Aorta (tissue), 5 donors: ENCODE results near the gene FLCN. TPM values are rescaled to one million over a fixed set of nuclear protein-coding genes. Genes with fewer than 3 reads are reported as not detected.
"Not testable (repeated sequence)": the region's sequence is repeated elsewhere in the genome, so short reads cannot be mapped to it uniquely, and the experiment has no call there.

Experiments
- ATAC-seq: fragments of 200-7000 bp; cut with Tn5 transposase; one replicate; pipeline ENCODE4 v1.9.1; 2022; ENCODE audit warnings: moderate library complexity; ENCODE audit not compliant: low FRiP score
- DNase-seq, 2 donors: peaks; one replicate each; pipeline ENCODE4 v3.0.0-alpha.2; 2020
- H3K27ac ChIP-seq, 2 donors: one replicate each; pipeline ENCODE4 v1.5.1; 2013; ENCODE audit warnings: low read length in 2 of 2, mild to moderate bottlenecking in 2 of 2, moderate library complexity in 2 of 2, control low read depth in 1 of 2, inconsistent platforms in 1 of 2, low read depth in 1 of 2
- H3K27me3 ChIP-seq, 2 donors: one replicate each; pipeline ENCODE4 v1.6.1; 2013; ENCODE audit warnings: control low read depth in 1 of 2, low read length in 1 of 2, mild to moderate bottlenecking in 1 of 2, moderate library complexity in 1 of 2; ENCODE audit not compliant: insufficient read depth in 2 of 2, control insufficient read depth in 1 of 2
- H3K36me3 ChIP-seq, 2 donors: one replicate each; pipeline ENCODE4 v1.6.1; 2013; ENCODE audit warnings: control low read depth in 1 of 2, low read length in 1 of 2, mild to moderate bottlenecking in 1 of 2; ENCODE audit not compliant: insufficient read depth in 2 of 2, control insufficient read depth in 1 of 2
- H3K4me1 ChIP-seq, 2 donors: one replicate each; pipeline ENCODE4 v1.6.1; 2013; ENCODE audit warnings: low read length in 2 of 2, control low read depth in 1 of 2, mild to moderate bottlenecking in 1 of 2, moderate library complexity in 1 of 2; ENCODE audit not compliant: insufficient read depth in 2 of 2, control insufficient read depth in 1 of 2
- H3K4me3 ChIP-seq, 2 donors: one replicate each; pipeline ENCODE4 v1.5.1; 2013; ENCODE audit warnings: low read length in 2 of 2, control low read depth in 1 of 2, mild to moderate bottlenecking in 1 of 2
- H3K9me3 ChIP-seq: one replicate; pipeline ENCODE4 v1.6.1; 2013; ENCODE audit warnings: mild to moderate bottlenecking, low read length; ENCODE audit not compliant: control insufficient read depth
- WGBS, 2 donors: extraction: QIAGEN DNeasy Blood & Tissue Kit; methylation state at CpG; one replicate each; pipeline ENCODE4 v1.1.7; 2013; 5-methylcytosine and 5-hydroxymethylcytosine counted together
- intact Hi-C, 2 donors: fragments of 100-400 bp; cut with DNase I; formaldehyde crosslinking; loops; one replicate each; pipeline versions ENCODE4 v1.14.2 to v1.15.0; 2022
- polyA plus RNA-seq, 2 donors: library from polyadenylated mRNA; stranded (reverse); fragments of 200-250 nt; gene quantifications; one replicate each; pipeline ENCODE4 v1.2.3, GENCODE V29; 2013
- total RNA-seq, 2 donors: library from RNA; stranded (reverse); fragmentation: NEBNext Ultra II Directional; extraction: Animal tissue kit (Norgen Biotek cat#: 25700); gene quantifications; one replicate each; pipeline ENCODE4 v1.2.1, GENCODE V29; 2021
- donor health status: healthy with polysubstance abuse.
- donor health status: Bipolar disorder and iron deficiency.
- donor health status: DM: no; HTN: no; CAD: no.
- donor health status: DM: no; HTN: no; CAD: no.
- donor health status: DM: yes; HTN: yes; CAD: no.

FLCN gene
- total and polyA plus RNA-seq, 4 donors, result 12.5 to 85.0 (median 67.6) TPM

- 21 to 28% methylated on average over 4 of the region's 4 CpGs for WGBS, 2 donors
- DNase-seq (no peak), ATAC-seq (no peak)
- Histone ChIP-seq H3K4me1 (peaks cover 3 to 11% of the 10 kb centered on the region in 2 donors), H3K36me3 (peaks cover 0 to 2% of the 10 kb centered on the region in 2 donors), H3K9me3 (no peaks in the 10 kb centered on the region), H3K27ac (peak overlapping the region in 1 of 2 donors; percentile 70), H3K27me3 (no peaks in the 10 kb centered on the region), H3K4me3 (no peak overlapping the region)
- intact Hi-C loops, result no loop called here
Observed at GRCh38 chr17:17189559-17189958, 47.4 kb downstream of the FLCN start.

GRCh38 chr17:17188586-17188985 is 48.4 kb downstream of the FLCN start:
- Histone ChIP-seq H3K27ac (no peak overlapping the region), H3K27me3 (no peaks in the 10 kb centered on the region), H3K4me3 (no peak overlapping the region), H3K9me3 (no peaks in the 10 kb centered on the region), H3K4me1 (peaks cover 3 to 11% of the 10 kb centered on the region in 2 donors), H3K36me3 (peaks cover 0 to 2% of the 10 kb centered on the region in 2 donors)
- DNase-seq (no peak), ATAC-seq (no peak)
- WGBS, 2 donors, result 92 to 95% methylated on average over 4 of the region's 4 CpGs
- intact Hi-C loops, result no loop called here

GRCh38 chr17:17186551-17187505 is 50.1 kb downstream of the FLCN start:
- peaks cover 0 to 5% of the 10 kb centered on the region in 2 donors for H3K36me3 ChIP-seq
- H3K9me3 ChIP-seq, result no peaks in the 10 kb centered on the region
- H3K4me3 ChIP-seq, result no peak overlapping the region
- H3K27ac ChIP-seq, result no peak overlapping the region
- 61 to 64% methylated on average over 14 of the region's 14 CpGs for WGBS, 2 donors
- DNase-seq (no peak), ATAC-seq (no peak)
- no peaks in the 10 kb centered on the region for H3K27me3 ChIP-seq
- intact Hi-C loops, result no loop called here
- peaks cover 3 to 11% of the 10 kb centered on the region in 2 donors for H3K4me1 ChIP-seq

GRCh38 chr17:17186051-17186450 is 50.9 kb downstream of the FLCN start:
- Histone ChIP-seq H3K9me3 (no peaks in the 10 kb centered on the region), H3K27me3 (no peaks in the 10 kb centered on the region), H3K27ac (no peak overlapping the region), H3K36me3 (peaks cover 0 to 5% of the 10 kb centered on the region in 2 donors), H3K4me3 (no peak overlapping the region), H3K4me1 (peaks cover 3 to 11% of the 10 kb centered on the region in 2 donors)
- ATAC-seq (no peak), DNase-seq (no peak)
- intact Hi-C loops, result no loop called here
- WGBS, 2 donors, result 55 to 56% methylated on average over 3 of the region's 3 CpGs

- H3K36me3 ChIP-seq, H3K4me3 ChIP-seq, H3K9me3 ChIP-seq, H3K27me3 ChIP-seq, intact Hi-C loops, ATAC-seq, DNase-seq, H3K4me1 ChIP-seq, H3K27ac ChIP-seq: not testable (repeated sequence)
- WGBS, 2 donors, result 84% methylated on average over 13 of the region's 13 CpGs
Observed at GRCh38 chr17:17184985-17185757, 51.8 kb downstream of the FLCN start.

- intact Hi-C loops, result no loop called here
- Histone ChIP-seq H3K9me3 (no peaks in the 10 kb centered on the region), H3K4me1 (no peaks in the 10 kb centered on the region), H3K27me3 (no peaks in the 10 kb centered on the region), H3K27ac (no peak overlapping the region), H3K4me3 (no peak overlapping the region), H3K36me3 (peaks cover 0 to 7% of the 10 kb centered on the region in 2 donors)
- no peak for ATAC-seq
- 85 to 91% methylated on average over 4 of the region's 4 CpGs for WGBS, 2 donors
- no peak for DNase-seq
Observed at GRCh38 chr17:17183744-17184143, 53.2 kb downstream of the FLCN start.

- Histone ChIP-seq H3K27ac (no peak overlapping the region), H3K9me3 (no peaks in the 10 kb centered on the region), H3K4me1 (no peaks in the 10 kb centered on the region), H3K27me3 (no peaks in the 10 kb centered on the region), H3K4me3 (no peak overlapping the region), H3K36me3 (peaks cover 0 to 4% of the 10 kb centered on the region in 2 donors)
- no peak for DNase-seq
- WGBS, 2 donors, result 81 to 88% methylated on average over 6 of the region's 6 CpGs
- intact Hi-C loops, result no loop called here
- ATAC-seq, result no peak
Observed at GRCh38 chr17:17182598-17183136, 54.3 kb downstream of the FLCN start.

- ATAC-seq (no peak), DNase-seq (no peak)
- Histone ChIP-seq H3K27ac (no peak overlapping the region), H3K27me3 (no peaks in the 10 kb centered on the region), H3K9me3 (no peaks in the 10 kb centered on the region), H3K36me3 (peaks cover 0 to 4% of the 10 kb centered on the region in 2 donors), H3K4me1 (no peaks in the 10 kb centered on the region), H3K4me3 (no peak overlapping the region)
- 28 to 39% methylated on average over 15 of the region's 15 CpGs for WGBS, 2 donors
- intact Hi-C loops, result no loop called here
Observed at GRCh38 chr17:17181666-17182597, 55.0 kb downstream of the FLCN start.
